Heart right ventricle (tissue), 16 donors: ENCODE measurements around the gene KPNA5. TPM values are rescaled to one million over a fixed set of nuclear protein-coding genes. Genes with fewer than 3 reads are reported as not detected.

Experiments
- ATAC-seq, 8 donors: fragments of 200-7000 bp; cut with Tn5 transposase; one replicate each; pipeline ENCODE4 v1.9.1; 2020; ENCODE audit warnings: mild to moderate bottlenecking in 8 of 8, moderate library complexity in 8 of 8, moderate number of reproducible peaks in 1 of 8
- DNase-seq, 2 donors: peaks; one replicate each; pipeline ENCODE4 v3.0.0-alpha.2; 2020
- H3K27ac ChIP-seq, 10 donors: fragments of 200-600 bp; sonication (generic) in 2 of 10; one replicate each; pipeline versions ENCODE4 v1.5.0 to v1.8.0; 2020 to 2022; ENCODE audit warnings: mild to moderate bottlenecking in 3 of 10
- H3K27me3 ChIP-seq, 7 donors: fragments of 200-600 bp; one replicate each; pipeline ENCODE4 v1.8.0; 2021 to 2022; ENCODE audit warnings: mild to moderate bottlenecking in 2 of 7
- H3K36me3 ChIP-seq, 9 donors: fragments of 200-600 bp; sonication (generic) in 1 of 9; one replicate each; pipeline versions ENCODE4 v1.5.0 to v1.8.0; 2020 to 2022; ENCODE audit warnings: mild to moderate bottlenecking in 2 of 9
- H3K4me1 ChIP-seq, 9 donors: fragments of 200-600 bp; sonication (generic) in 1 of 9; one replicate each; pipeline versions ENCODE4 v1.5.0 to v1.8.0; 2020 to 2022; ENCODE audit warnings: mild to moderate bottlenecking in 4 of 9
- H3K4me3 ChIP-seq, 10 donors: fragments of 200-600 bp; sonication (generic) in 2 of 10; one replicate each; pipeline versions ENCODE4 v1.5.0 to v1.8.0; 2020 to 2022; ENCODE audit warnings: mild to moderate bottlenecking in 7 of 10, moderate library complexity in 2 of 10
- H3K9me3 ChIP-seq, 11 donors: fragments of 200-600 bp in 10 of 11; sonication (generic) in 2 of 11; one replicate each; pipeline versions ENCODE4 v1.5.0 to v1.8.0; 2013 to 2022; ENCODE audit warnings: mild to moderate bottlenecking in 2 of 11, control low read depth in 1 of 11, moderate library complexity in 1 of 11
- CTCF ChIP-seq, 9 donors: fragments of 200-600 bp; sonication (generic) in 2 of 9; IDR thresholded peaks; one replicate each; pipeline versions ENCODE4 v1.5.0 to v1.8.0; 2021 to 2022; ENCODE audit warnings: antibody characterized with exemption in 9 of 9, mild to moderate bottlenecking in 5 of 9, moderate library complexity in 1 of 9
- WGBS, 2 donors: extraction: QIAGEN DNeasy Blood & Tissue Kit; methylation state at CpG; one replicate each; pipeline ENCODE4 v1.1.7; 2013; ENCODE audit warnings: inconsistent platforms in 1 of 2; 5-methylcytosine and 5-hydroxymethylcytosine counted together
- intact Hi-C, 10 donors: fragments of 100-400 bp; cut with DNase I; formaldehyde crosslinking; loops; one replicate each; pipeline versions ENCODE4 v1.11.1 to v1.14.2; 2022
- polyA plus RNA-seq, 2 donors: library from polyadenylated mRNA; stranded (reverse); fragments of 200-250 nt; gene quantifications; one replicate each; pipeline ENCODE4 v1.2.3, GENCODE V29; 2013
- total RNA-seq, 10 donors: library from RNA; stranded (reverse); fragmentation: NEBNext Ultra II Directional in 3 of 10; extraction: Animal tissue kit (Norgen Biotek cat#: 25700) in 3 of 10; gene quantifications; one replicate each; pipeline versions ENCODE4 v1.2.1 to v1.2.4, GENCODE V29; 2021 to 2023
- donor health status: Arrhythmogenic right ventricular cardiomyopathy.
- donor health status: ischemic (EF 13 %, LVEDD 7.1; RV severe dilation, severe dysfunction).
- donor health status: healthy with polysubstance abuse.
- donor health status: DM: no; HTN: yes; CAD: no.
- donor health status: DM: no; HTN: no; CAD: no.
- donor health status: ischemic (EF 25% LVEDD 6.9; RV normal size, moderate dysfunction).
- donor health status: ischemic (EF 25% LVEDD 5.7; RV mildly dilated, moderate dysfunction).
- donor health status: healthy.
- donor health status: DM: yes; HTN: yes; CAD: no.
- donor health status: Ischemic cardiomyopathy.
- donor health status: ischemic (EF 35%, LVEDD 5.7; RV mildly dilated, moderate dysfunction).
- donor health status: nonischemic (EF 11% LVEDD 7.7; RV severe dilation, severe dysfunction).
- donor health status: DM: yes; HTN: yes; CAD: no.
- donor health status: PGD.
- donor health status: ischemic (EF 29% LVEDD 5.4; RV normal size, mild dysfunction).
- donor health status: nonischemic (EF 23%, LVEDD 6.1; RV moderate dilation, normal function).

Gene KPNA5
- total and polyA plus RNA-seq, 12 donors: 1.0 to 11.7 (median 7.9) TPM

GRCh38 chr6:116764629-116764960, 83.6 kb downstream of the KPNA5 start:
- H3K9me3 ChIP-seq: no peaks in the 10 kb centered on the region
- intact Hi-C loops: no loop called here
- 18% methylated on average over 19 of the region's 19 CpGs for WGBS, 2 donors
- peak overlapping the region; percentile 33 to 69 (median 58) for H3K4me3 ChIP-seq
- H3K27ac ChIP-seq: peak overlapping the region in 9 of 10 donors; percentile 59 to 81 (median 68)
- peaks cover 8 to 65% (median 40%) of the 10 kb centered on the region in 7 donors for H3K27me3 ChIP-seq
- H3K4me1 ChIP-seq: peaks cover 0 to 24% (median 15%) of the 10 kb centered on the region in 9 donors
- H3K36me3 ChIP-seq: peaks cover 0 to 4% (median 0%) of the 10 kb centered on the region in 9 donors
- no peak for TF ChIP-seq CTCF (IDR thresholded peaks at IDR 0.05)
- DNase-seq (peak in 1 of 2 donors; percentile 24), ATAC-seq (peak; percentile 14 to 55 (median 35))

GRCh38 chr6:116764961-116765841, 84.2 kb downstream of the KPNA5 start, which contains the start of gene FAM162B:
Gene FAM162B, minus strand, starts transcription at chr6:116765719. Its CDS starts 143 bp downstream, at chr6:116765576.
- Histone ChIP-seq H3K36me3 (peaks cover 0 to 4% (median 0%) of the 10 kb centered on the region in 9 donors), H3K27ac (peak within 1 kb of the TSS; percentile 48 to 81 (median 66)), H3K27me3 (peaks cover 8 to 65% (median 40%) of the 10 kb centered on the region in 7 donors), H3K4me3 (peak within 1 kb of the TSS; percentile 33 to 69 (median 58)), H3K4me1 (peaks cover 0 to 24% (median 15%) of the 10 kb centered on the region in 9 donors), H3K9me3 (no peaks in the 10 kb centered on the region)
- intact Hi-C loops: no loop called here
- peak; percentile 83 to 94 (median 86) for ATAC-seq
- DNase-seq: peak; percentile 74 to 79
- WGBS, 2 donors: 1% methylated on average over 72 to 89 of the region's 89 CpGs
- TF ChIP-seq CTCF (IDR thresholded peaks at IDR 0.05): no peak

GRCh38 chr6:116766506-116767176, 85.6 kb downstream of the KPNA5 start:
- H3K27ac ChIP-seq: peak overlapping the region in 5 of 10 donors; percentile 34 to 81 (median 65)
- peaks cover 0 to 24% (median 15%) of the 10 kb centered on the region in 9 donors for H3K4me1 ChIP-seq
- no peak for DNase-seq
- H3K4me3 ChIP-seq: no peak overlapping the region
- H3K36me3 ChIP-seq: no peaks in the 10 kb centered on the region
- H3K27me3 ChIP-seq: peaks cover 8 to 69% (median 40%) of the 10 kb centered on the region in 7 donors
- 69 to 81% methylated on average over 5 of the region's 5 CpGs for WGBS, 2 donors
- intact Hi-C loops: no loop called here
- no peak for TF ChIP-seq CTCF (IDR thresholded peaks at IDR 0.05)
- H3K9me3 ChIP-seq: no peaks in the 10 kb centered on the region
- no peak for ATAC-seq

GRCh38 chr6:116767715-116768114, 86.7 kb downstream of the KPNA5 start:
- Histone ChIP-seq H3K4me1 (peaks cover 0 to 24% (median 15%) of the 10 kb centered on the region in 9 donors), H3K4me3 (no peak overlapping the region), H3K27me3 (peaks cover 8 to 61% (median 37%) of the 10 kb centered on the region in 7 donors), H3K9me3 (no peaks in the 10 kb centered on the region), H3K36me3 (no peaks in the 10 kb centered on the region), H3K27ac (peak overlapping the region in 2 of 10 donors; percentile 41 to 81)
- intact Hi-C loops: no loop called here
- WGBS, 2 donors: 53 to 67% methylated on average over 2 of the region's 2 CpGs
- TF ChIP-seq CTCF (IDR thresholded peaks at IDR 0.05): no peak
- peak in 5 of 8 donors; percentile 28 to 53 (median 46) for ATAC-seq
- DNase-seq: no peak
